Activated T-cell treated with anti-CD3 and anti-CD28 coated beads for 1 hour (primary cell): ENCODE measurements around the gene ETHE1.

ENCODE experiments used
- DNase-seq: peaks from one replicate; pipeline ENCODE4 v3.0.0-alpha.2; 2020; ENCODE audit warnings: low read depth

ETHE1 gene

DNA sequence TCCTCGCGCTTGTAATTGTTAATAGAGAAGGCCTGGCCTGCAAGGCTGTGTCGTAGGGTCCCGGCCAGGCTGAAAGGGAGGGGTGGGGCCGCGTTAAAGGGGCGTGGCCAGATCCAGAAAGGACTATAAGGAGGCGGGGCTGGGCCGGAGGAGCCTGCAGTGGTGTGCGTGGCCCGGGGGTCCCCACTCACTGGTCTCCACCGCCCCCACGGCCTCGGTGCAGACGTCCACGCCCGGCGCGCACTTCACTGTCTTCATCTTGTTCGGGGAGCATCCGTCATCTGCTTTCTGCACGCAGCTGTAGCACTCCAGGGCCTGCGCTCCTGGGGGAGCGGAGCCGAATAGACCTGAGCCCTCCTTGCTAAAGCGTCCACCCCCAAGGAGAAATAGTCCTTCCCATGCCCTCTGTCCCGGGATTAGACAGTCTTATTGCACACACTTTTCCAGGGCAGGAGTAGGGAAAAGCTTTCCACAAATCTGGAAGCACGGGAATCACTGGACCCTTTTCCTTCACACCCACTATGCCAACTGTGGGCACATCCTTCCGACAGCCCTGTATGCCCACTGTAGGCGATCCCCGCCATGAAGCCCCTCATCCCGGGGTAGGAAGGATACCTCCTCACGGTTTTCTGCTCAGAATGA, 62.7 kb downstream of the ETHE1 start:
- DNase-seq: peak; percentile 71

DNA sequence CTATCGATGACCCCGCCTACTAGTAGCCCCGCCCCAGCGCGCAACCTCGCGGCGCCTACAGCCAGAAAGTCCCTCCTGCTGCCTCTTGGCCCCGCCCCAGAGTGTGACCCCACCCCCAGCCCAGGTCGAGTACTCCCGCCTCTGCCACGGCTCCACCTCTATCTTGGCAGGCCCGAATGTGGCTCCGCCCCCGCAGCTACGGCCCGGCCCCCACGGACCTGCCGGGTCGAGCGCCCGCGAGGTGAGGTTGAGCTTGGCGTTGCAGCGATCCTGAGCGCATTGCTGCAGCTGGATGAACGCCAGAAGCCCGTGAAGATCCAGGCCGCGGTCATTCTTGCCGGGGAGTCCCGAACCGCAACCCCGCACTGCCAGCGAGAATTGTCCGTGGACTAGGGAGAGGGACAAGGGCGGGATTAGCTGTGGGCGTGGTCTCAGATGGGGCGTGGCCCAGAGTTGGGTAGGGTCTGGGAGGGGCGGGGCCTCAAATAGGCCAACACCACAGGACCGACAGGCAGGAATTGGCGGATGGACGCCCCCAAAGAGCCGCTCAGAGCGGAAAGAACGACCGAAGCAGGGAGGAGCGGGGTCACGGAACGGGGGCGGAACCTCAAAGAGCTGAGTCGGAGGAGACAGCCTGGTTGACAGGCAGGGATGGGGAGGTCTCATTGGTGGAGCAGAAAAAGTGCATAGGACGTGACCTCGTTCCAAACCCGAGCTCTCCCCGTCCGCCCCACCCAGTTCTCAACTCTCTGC, 63.4 kb downstream of the ETHE1 start:
- DNase-seq: peak; percentile 99

DNA sequence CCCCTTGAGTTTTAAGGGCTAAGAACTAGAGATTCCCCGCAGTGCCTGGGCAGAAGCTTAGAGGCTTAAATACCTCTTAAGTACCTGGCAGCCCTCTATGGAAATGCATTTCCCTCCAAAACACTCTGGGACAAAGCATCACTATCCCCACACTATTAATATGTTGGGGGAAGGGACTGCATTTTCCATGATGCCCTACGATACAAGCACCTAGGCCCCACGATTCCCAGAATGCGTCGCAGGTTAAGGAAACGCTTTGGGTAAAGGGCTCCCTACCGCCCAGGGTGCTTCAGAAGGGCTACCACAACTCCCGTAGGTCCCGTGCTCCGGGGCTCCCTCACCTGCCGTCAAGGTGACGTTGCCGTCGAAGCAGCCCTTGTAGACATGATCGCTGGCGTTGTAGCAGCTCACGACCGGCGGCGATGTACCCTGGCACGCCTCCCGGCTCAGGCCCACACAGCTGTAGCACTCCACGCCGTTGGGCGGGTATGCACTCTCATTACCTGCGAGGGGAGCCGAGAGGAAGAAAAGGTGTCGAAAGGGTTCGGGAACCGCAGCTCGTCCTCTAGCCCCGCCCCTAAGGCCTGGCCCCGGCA, 64.1 kb downstream of the ETHE1 start:
- DNase-seq: no peak

DNA sequence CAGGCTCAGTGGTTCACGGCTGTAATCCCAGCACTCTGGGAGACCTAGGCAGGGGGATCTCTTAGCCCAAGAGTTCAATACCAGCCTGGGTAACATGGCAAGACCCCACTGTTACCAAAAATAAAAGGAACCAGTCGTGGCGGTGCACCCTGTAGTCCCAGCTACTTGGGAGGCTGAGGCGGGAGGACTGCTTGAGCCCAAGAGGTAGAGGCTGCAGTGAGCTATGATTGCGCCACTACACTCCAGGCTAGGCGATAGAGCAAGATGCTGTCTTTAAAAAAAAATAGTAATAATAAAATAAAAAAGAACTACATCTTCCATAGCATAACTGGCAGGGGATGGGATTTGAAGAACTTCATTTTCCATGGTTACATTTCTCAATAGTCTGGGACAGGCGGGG, 64.6 kb downstream of the ETHE1 start:
- no peak for DNase-seq

DNA sequence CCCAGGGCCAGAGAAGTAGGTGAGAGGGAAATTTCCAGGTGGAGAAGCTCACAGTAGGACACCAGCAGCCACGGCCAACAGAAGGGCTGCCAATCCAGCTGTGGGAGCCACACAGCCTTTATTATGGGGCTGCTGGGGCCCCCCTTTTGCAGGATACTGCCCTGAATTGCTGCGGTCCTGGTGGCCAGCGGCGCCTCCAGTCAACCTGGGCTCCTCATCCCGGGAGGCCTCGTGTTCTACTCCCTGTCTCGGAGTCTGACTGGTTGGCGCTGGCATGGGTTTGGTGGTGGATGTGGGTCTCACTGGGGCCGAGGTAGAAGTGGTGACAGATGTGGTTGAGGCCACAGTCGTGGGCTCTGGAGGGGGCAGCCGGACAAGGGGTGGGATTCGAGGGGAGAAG, 65.7 kb downstream of the ETHE1 start:
- DNase-seq: no peak

DNA sequence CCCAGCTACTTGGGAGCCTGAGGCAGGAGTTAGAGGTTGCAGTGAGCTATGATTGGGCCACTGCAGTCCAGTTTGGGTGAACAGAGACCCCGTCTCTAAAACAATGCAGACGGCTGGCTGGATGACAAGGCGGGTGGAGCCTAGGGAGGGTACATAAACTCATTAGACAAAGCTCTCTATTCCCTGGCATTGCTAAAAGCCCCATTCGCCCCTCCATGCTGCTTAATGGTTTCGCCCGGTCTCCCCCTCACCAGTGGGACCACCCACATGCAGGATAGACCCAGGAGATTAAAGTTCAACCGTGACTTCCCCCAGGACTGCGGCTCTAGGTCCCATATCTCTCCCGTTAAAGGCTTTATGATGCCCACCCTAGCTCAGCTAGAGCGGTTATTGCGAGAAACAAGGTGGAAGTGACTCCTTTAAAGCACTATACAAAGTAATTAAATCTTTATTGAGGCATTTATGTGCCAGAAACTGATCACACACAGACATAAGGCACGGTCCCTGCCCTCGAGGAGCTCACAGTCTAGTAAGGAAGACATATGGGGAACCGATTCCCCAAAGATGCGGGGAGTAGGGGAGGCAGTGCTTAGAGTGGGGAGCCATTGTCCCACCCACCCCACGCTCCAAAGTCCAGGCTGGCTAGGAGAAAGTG, 66.5 kb downstream of the ETHE1 start:
- no peak for DNase-seq

DNA sequence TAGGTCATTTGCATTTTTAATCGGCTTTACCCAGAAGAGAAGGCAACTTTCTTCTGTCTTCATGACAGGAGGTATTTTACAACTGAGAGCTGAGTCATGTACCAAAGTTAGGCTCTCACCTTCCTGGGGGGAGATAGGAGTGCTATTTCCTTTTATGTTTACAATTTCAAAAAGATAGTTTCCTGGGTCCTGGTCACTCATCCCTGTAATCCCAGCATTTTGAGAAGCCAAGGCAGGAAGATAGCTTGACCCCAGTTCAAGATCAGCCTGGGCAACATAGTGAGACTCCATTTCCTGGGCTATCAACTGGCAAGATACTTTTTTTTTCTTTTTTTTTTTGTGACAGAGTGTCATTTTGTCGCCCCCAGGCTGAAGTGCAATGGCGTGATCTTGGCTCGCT, 69.2 kb downstream of the ETHE1 start:
- DNase-seq: no peak
